GM12878 (cell line): ENCODE measurements around the gene CD69. TPM values are rescaled to one million over a fixed set of nuclear protein-coding genes. Genes with fewer than 3 reads are reported as not detected.

Experiments
- CREB1 ChIP-seq: IDR thresholded peaks from 2 replicates; pipeline ENCODE4 v1.6.1; 2012; ENCODE audit warnings: low read depth, mild to moderate bottlenecking, inconsistent platforms
- CREM ChIP-seq: IDR thresholded peaks from 2 replicates; pipeline ENCODE4 v1.6.1; 2014; ENCODE audit warnings: antibody characterized with exemption, low read depth
- EP300 ChIP-seq, 2 experiments: fragments of 150-350 bp in 1 of 2; IDR thresholded peaks; 2 replicates each; pipeline ENCODE4 v1.6.1; 2011 to 2012; ENCODE audit warnings: low read depth in 2 of 2, low read length in 2 of 2, borderline replicate concordance in 1 of 2, improper control_type of control experiment in 1 of 2, inconsistent platforms in 1 of 2; ENCODE audit not compliant: control insufficient read depth in 1 of 2
- ESRRA ChIP-seq: IDR thresholded peaks from 2 replicates; pipeline ENCODE4 v1.6.1; 2012; ENCODE audit warnings: mild to moderate bottlenecking, low read length, improper control_type of control experiment
- GATAD2B ChIP-seq: fragments of 450-650 bp; conservative IDR thresholded peaks from 2 replicates; pipeline ENCODE4 v1.6.1; 2017; ENCODE audit warnings: low read depth, mild to moderate bottlenecking, moderate library complexity
- MYB ChIP-seq: fragments of 150-350 bp; IDR thresholded peaks from 2 replicates; pipeline ENCODE4 v1.6.1; 2014; ENCODE audit warnings: mild to moderate bottlenecking, low read depth, low read length, borderline replicate concordance
- MYC ChIP-seq: IDR thresholded peaks from 2 replicates; pipeline ENCODE4 v1.6.1; 2011; ENCODE audit warnings: mild to moderate bottlenecking, low read length, moderate library complexity, inconsistent platforms; ENCODE audit not compliant: insufficient read depth, insufficient replicate concordance, insufficient read length, severe bottlenecking
- NFIC ChIP-seq: IDR thresholded peaks from 2 replicates; pipeline ENCODE4 v1.6.1; 2012; ENCODE audit warnings: low read depth, mild to moderate bottlenecking, inconsistent platforms, low read length, moderate library complexity
- RELA ChIP-seq: fragments of 450-650 bp; IDR thresholded peaks from 2 replicates; pipeline ENCODE4 v1.8.0; 2014; ENCODE audit warnings: borderline replicate concordance; ENCODE audit not compliant: partially characterized antibody
- RUNX3 ChIP-seq: IDR thresholded peaks from 2 replicates; pipeline ENCODE4 v1.6.1; 2012; ENCODE audit warnings: low read length, inconsistent platforms
- SIX5 ChIP-seq: IDR thresholded peaks from 2 replicates; pipeline ENCODE4 v1.6.1; 2011; ENCODE audit warnings: mild to moderate bottlenecking, low read depth, low read length, moderate library complexity; ENCODE audit not compliant: severe bottlenecking
- STAT1 ChIP-seq: fragments of 450-650 bp; conservative IDR thresholded peaks from 2 replicates; pipeline ENCODE4 v1.6.1; 2014; ENCODE audit warnings: antibody characterized with exemption, mild to moderate bottlenecking
- STAT3 ChIP-seq: IDR thresholded peaks from 2 replicates; pipeline ENCODE4 v1.6.1; 2011; ENCODE audit warnings: low read depth, low read length, improper control_type of control experiment
- TCF3 ChIP-seq: IDR thresholded peaks from 2 replicates; pipeline ENCODE4 v1.6.1; 2012; ENCODE audit warnings: low read depth, mild to moderate bottlenecking, low read length, borderline replicate concordance; ENCODE audit not compliant: insufficient read depth
- YY1 ChIP-seq: IDR thresholded peaks from 2 replicates; pipeline ENCODE4 v1.6.1; 2011; ENCODE audit warnings: low read depth, mild to moderate bottlenecking, low read length
- polyA plus RNA-seq, 11 experiments: library from polyadenylated mRNA; depleted of rRNA in 4 of 11; unstranded in 6 of 11; stranded (reverse) in 5 of 11; fragments of >200 nt; fragmentation: Nextera tagmentation in 4 of 11; fragmentation: Illumina TruSeq in 1 of 11; extraction: Ambion mirVana in 4 of 11; extraction: Trizol in 1 of 11; gene quantifications; 1 replicate in 1 of 11; 2 replicates in 10 of 11; pipeline versions ENCODE4 v1.2.1 to v1.2.3, GENCODE V29; 2011 to 2016; ENCODE audit warnings: inconsistent platforms in 2 of 11, missing spikeins in 2 of 11, low read depth in 1 of 11
- total RNA-seq, 4 experiments: library from RNA; depleted of rRNA in 3 of 4; stranded (reverse); fragments of >200 nt in 3 of 4; fragmentation: Illumina TruSeq in 1 of 4; extraction: Trizol in 1 of 4; gene quantifications; 2 replicates each; pipeline versions ENCODE4 v1.2.1 to v1.2.3, GENCODE V29; 2013 to 2021

CD69 gene
- total and polyA plus RNA-seq, 10 of the 15 experiments (the other 5 are each of a cell fraction or from before 2014, with no cell fraction given): 7.3 to 156 (median 15.0) TPM

DNA sequence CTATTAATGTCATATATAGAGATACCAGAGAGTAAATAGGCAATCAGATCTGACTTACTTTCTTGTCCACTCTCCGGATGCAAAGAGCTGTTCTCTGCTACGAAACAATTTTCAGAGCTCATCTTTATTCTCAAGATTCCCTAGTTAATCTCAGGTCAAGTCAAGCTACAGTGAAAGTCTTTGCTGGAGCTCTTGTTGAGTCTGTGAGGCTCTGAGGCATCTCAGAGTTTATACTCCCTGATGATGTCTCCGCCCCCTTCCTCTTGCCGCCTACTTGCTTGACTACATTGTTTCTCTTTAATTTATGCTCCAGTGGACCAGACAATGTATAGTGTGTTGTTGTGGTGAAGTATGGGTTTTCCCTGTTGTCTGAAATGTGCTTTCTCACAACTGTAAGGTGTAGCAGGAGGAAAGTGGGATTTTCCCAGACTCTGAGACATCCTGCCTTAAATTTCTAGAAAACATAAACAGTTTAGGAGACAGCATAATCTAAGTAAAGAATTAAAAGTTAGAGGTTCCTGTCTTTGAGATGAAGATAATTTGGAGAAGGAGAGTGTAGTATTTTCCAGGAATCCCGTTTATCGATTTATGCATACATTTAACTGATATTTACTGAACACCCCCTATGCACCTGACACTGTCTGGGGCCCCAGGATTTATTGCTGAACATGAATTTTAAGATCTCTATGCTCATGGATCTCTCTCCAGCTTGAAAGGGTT, at the start of gene CD69 (continued):
- TF ChIP-seq STAT1 (no peak), CREM (peak; percentile 70; the same call in 1 of the 2 replicates), RUNX3 (peak; percentile 94), MYC (no peak), CREB1 (no peak; the same call in 1 of the 2 replicates), GATAD2B (peak; percentile 76; the same call in 1 of the 2 replicates), TCF3 (peak; percentile 76; the same call in 1 of the 2 replicates), STAT3 (0 out of 2 replicates have a peak, but pooled peaks have one; percentile 72), YY1 (no peak), SIX5 (no peak), ESRRA (no peak), RELA (peak; percentile 93), EP300 (IDR thresholded peaks at IDR 0.05; ENCODE audit: borderline replicate concordance in 1 of 2, control insufficient read depth in 1 of 2, low read depth in 2 of 2, low read length in 2 of 2) (peak; percentile 62 to 68; a peak in 3 of 4 replicates), MYB (no peak), NFIC (peak; percentile 81)
